GM12878 (cell line): ENCODE results near the gene TNFSF15. TPM values are rescaled to one million over a fixed set of nuclear protein-coding genes. Genes with fewer than 3 reads are reported as not detected.

ENCODE experiments used
- ATAC-seq: fragments of 200-7000 bp; cut with Tn5 transposase; 3 replicates; pipeline ENCODE4 v1.9.1; 2020; ENCODE audit warnings: mild to moderate bottlenecking, moderate library complexity
- BruUV-seq: library from RNA; stranded (reverse); fragments of 400-500 nt; replicated peaks from 2 replicates; lab custom pipeline; 2021; lab: Mats Ljungman, UMichigan
- CTCF ChIA-PET: fragments of 300-600 bp; sonication (Branson Sonifier 250); formaldehyde crosslinking; extraction: SDS; loops from one replicate; lab custom pipeline; 2021; ENCODE audit warnings: inconsistent platforms; lab: Yijun Ruan, JAX
- POLR2A ChIA-PET: fragments of 350-600 bp; formaldehyde crosslinking; extraction: SDS; loops from one replicate; lab custom pipeline; 2021; ENCODE audit warnings: inconsistent platforms; lab: Charles Lee
- RAD21 ChIA-PET: fragments of 300-600 bp; sonication (Branson Sonifier 250); formaldehyde crosslinking; loops from one replicate; lab custom pipeline; 2023; ENCODE audit warnings: antibody characterized with exemption; ENCODE audit not compliant: unreplicated experiment; lab: Charles Lee
- SMC1A ChIA-PET: fragments of 300-600 bp; sonication (Branson Sonifier 250); formaldehyde crosslinking; loops from one replicate; lab custom pipeline; 2023; ENCODE audit not compliant: unreplicated experiment, uncharacterized antibody; lab: Charles Lee
- DNase-seq: peaks from one replicate; pipeline ENCODE4 v3.0.0-alpha.2; 2011; ENCODE audit warnings: low read depth, low spot score
- FAIRE-seq: peaks from 3 replicates; lab custom pipeline; 2011; peaks lifted over from hg19 to GRCh38; lab: Jason Lieb, UNC
- H2AFZ ChIP-seq: 2 replicates; pipeline ENCODE4 v1.6.0; 2011; ENCODE audit warnings: low read depth, low read length, control low read depth; ENCODE audit not compliant: control insufficient read depth
- H3K27ac ChIP-seq: 2 replicates; pipeline ENCODE4 v1.5.1; 2011; ENCODE audit warnings: control low read depth; ENCODE audit not compliant: control insufficient read depth, insufficient read depth
- H3K27me3 ChIP-seq, 2 experiments: replicated peaks in 1 of 2; 2 replicates each; pipeline versions ENCODE4 v1.6.0 to v1.6.1; 2011; ENCODE audit warnings: low read length in 1 of 2; ENCODE audit not compliant: control insufficient read depth in 2 of 2, insufficient read depth in 2 of 2
- H3K36me3 ChIP-seq, 2 experiments: 2 replicates each; pipeline ENCODE4 v1.5.1; 2011; ENCODE audit warnings: low read length in 1 of 2; ENCODE audit not compliant: control insufficient read depth in 2 of 2, insufficient read depth in 2 of 2
- H3K4me1 ChIP-seq: 2 replicates; pipeline ENCODE4 v1.6.1; 2011; ENCODE audit warnings: mild to moderate bottlenecking, low read length, moderate library complexity, mixed read lengths; ENCODE audit not compliant: control insufficient read depth, insufficient read depth
- H3K4me2 ChIP-seq: 2 replicates; pipeline ENCODE4 v1.6.0; 2011; ENCODE audit warnings: control low read depth; ENCODE audit not compliant: control insufficient read depth, insufficient read depth
- H3K4me3 ChIP-seq: fragments of 200-600 bp; sonication (generic); 2 replicates; pipeline ENCODE4 v1.5.1; 2016
- H3K79me2 ChIP-seq: 2 replicates; pipeline ENCODE4 v1.6.0; 2011; ENCODE audit warnings: low read length; ENCODE audit not compliant: control insufficient read depth, insufficient read depth
- H3K9ac ChIP-seq: 2 replicates; pipeline ENCODE4 v1.8.0; 2011; ENCODE audit warnings: low read length, control low read depth, mixed read lengths; ENCODE audit not compliant: control insufficient read depth, insufficient read depth
- H3K9me3 ChIP-seq: replicated peaks from 3 replicates; pipeline ENCODE4 v1.5.1; 2011; ENCODE audit warnings: mild to moderate bottlenecking, low read length; ENCODE audit not compliant: control insufficient read depth, insufficient read depth
- H4K20me1 ChIP-seq: 2 replicates; pipeline ENCODE4 v1.6.0; 2011; ENCODE audit not compliant: control insufficient read depth, insufficient read depth
- ATF7 ChIP-seq: fragments of 450-650 bp; IDR thresholded peaks from 2 replicates; pipeline ENCODE4 v1.6.1; 2016; ENCODE audit warnings: low read depth, mild to moderate bottlenecking
- BCL3 ChIP-seq: IDR thresholded peaks from 2 replicates; pipeline ENCODE4 v1.6.1; 2011; ENCODE audit warnings: borderline replicate concordance, low read depth, mild to moderate bottlenecking, moderate library complexity, low read length; ENCODE audit not compliant: insufficient read depth, poor library complexity, severe bottlenecking
- CBX5 ChIP-seq: sonication (generic); IDR thresholded peaks from 2 replicates; pipeline ENCODE4 v1.6.1; 2016; ENCODE audit warnings: low read depth, moderate library complexity, mild to moderate bottlenecking, inconsistent platforms
- CHD1 ChIP-seq: IDR thresholded peaks from 2 replicates; pipeline ENCODE4 v1.6.1; 2012; ENCODE audit warnings: low read depth, low read length, improper control_type of control experiment
- DPF2 ChIP-seq: fragments of 450-650 bp; IDR thresholded peaks from 2 replicates; pipeline ENCODE4 v1.6.1; 2017; ENCODE audit warnings: mild to moderate bottlenecking
- EZH2 ChIP-seq: IDR thresholded peaks from 2 replicates; pipeline ENCODE4 v1.6.1; 2012; ENCODE audit warnings: low read depth, mild to moderate bottlenecking, control low read depth, inconsistent platforms, low read length, borderline replicate concordance; ENCODE audit not compliant: control insufficient read depth
- GABPA ChIP-seq: IDR thresholded peaks from 2 replicates; pipeline ENCODE4 v1.6.1; 2014; ENCODE audit warnings: antibody characterized with exemption, low read depth, mild to moderate bottlenecking, inconsistent platforms
- KAT2A ChIP-seq: conservative IDR thresholded peaks from 2 replicates; pipeline ENCODE4 v1.6.1; 2011; ENCODE audit warnings: low read depth, low read length; ENCODE audit not compliant: control insufficient read depth
- KDM1A ChIP-seq: fragments of 200-600 bp; sonication (generic); IDR thresholded peaks from 2 replicates; pipeline ENCODE4 v1.6.1; 2016; ENCODE audit warnings: borderline replicate concordance
- MXI1 ChIP-seq: fragments of 150-350 bp; IDR thresholded peaks from 2 replicates; pipeline ENCODE4 v1.6.1; 2011; ENCODE audit warnings: low read depth, mild to moderate bottlenecking, inconsistent platforms, low read length, improper control_type of control experiment
- MYB ChIP-seq: fragments of 150-350 bp; IDR thresholded peaks from 2 replicates; pipeline ENCODE4 v1.6.1; 2014; ENCODE audit warnings: mild to moderate bottlenecking, low read depth, low read length, borderline replicate concordance
- NBN ChIP-seq: fragments of 450-650 bp; IDR thresholded peaks from 2 replicates; pipeline ENCODE4 v1.6.1; 2016
- NKRF ChIP-seq: fragments of 450-650 bp; conservative IDR thresholded peaks from 2 replicates; pipeline ENCODE4 v1.6.1; 2017; ENCODE audit warnings: mild to moderate bottlenecking, moderate library complexity
- PAX8 ChIP-seq: fragments of 450-650 bp; IDR thresholded peaks from 2 replicates; pipeline ENCODE4 v1.6.1; 2017; ENCODE audit warnings: mild to moderate bottlenecking, moderate library complexity
- PML ChIP-seq: IDR thresholded peaks from 2 replicates; pipeline ENCODE4 v1.6.1; 2012; ENCODE audit warnings: low read length, inconsistent platforms
- RFX5 ChIP-seq: IDR thresholded peaks from 2 replicates; pipeline ENCODE4 v1.6.1; 2011; ENCODE audit warnings: low read depth, low read length, improper control_type of control experiment
- WGBS: methylation state at CpG from one replicate; pipeline ENCODE4 v1.1.6; 2016; ENCODE audit warnings: low lambda C conversion rate; ENCODE audit not compliant: insufficient replicate concordance, insufficient coverage; ENCODE audit errors: missing lambda C conversion rate; 5-methylcytosine and 5-hydroxymethylcytosine counted together
- in situ Hi-C: fragments of 300-500 bp; cut with MboI; formaldehyde crosslinking; loops from 9 replicates; pipeline ENCODE4 v1.14.3; 2018; ENCODE audit warnings: mixed read lengths
- intact Hi-C: fragments of 100-400 bp; cut with micrococcal nuclease; formaldehyde crosslinking; loops from one replicate; pipeline ENCODE4 v1.14.2; 2022; ENCODE audit not compliant: unreplicated experiment
- polyA plus RNA-seq, 11 experiments: library from polyadenylated mRNA; depleted of rRNA in 4 of 11; unstranded in 6 of 11; stranded (reverse) in 5 of 11; fragments of >200 nt; fragmentation: Nextera tagmentation in 4 of 11; fragmentation: Illumina TruSeq in 1 of 11; extraction: Ambion mirVana in 4 of 11; extraction: Trizol in 1 of 11; gene quantifications; 1 replicate in 1 of 11; 2 replicates in 10 of 11; pipeline versions ENCODE4 v1.2.1 to v1.2.3, GENCODE V29; 2011 to 2016; ENCODE audit warnings: inconsistent platforms in 2 of 11, missing spikeins in 2 of 11, low read depth in 1 of 11
- total RNA-seq, 4 experiments: library from RNA; depleted of rRNA in 3 of 4; stranded (reverse); fragments of >200 nt in 3 of 4; fragmentation: Illumina TruSeq in 1 of 4; extraction: Trizol in 1 of 4; gene quantifications; 2 replicates each; pipeline versions ENCODE4 v1.2.1 to v1.2.3, GENCODE V29; 2013 to 2021

The TNFSF15 gene
- total and polyA plus RNA-seq, 10 of the 15 experiments (the other 5 are each of a cell fraction or from before 2014, with no cell fraction given) = 0.03 TPM; not detected in 9

- Histone ChIP-seq H3K4me1 (no peaks in the 10 kb centered on the region), H4K20me1 (no peaks in the 10 kb centered on the region), H3K36me3 (no peaks in the 10 kb centered on the region), H3K27ac (no peak overlapping the region), H3K4me3 (no peak overlapping the region), H3K9ac (no peak overlapping the region), H2AFZ (no peak overlapping the region), H3K9me3 (no peaks in the 10 kb centered on the region), H3K4me2 (no peak overlapping the region), H3K27me3 (no peaks in the 10 kb centered on the region), H3K79me2 (no peaks in the 10 kb centered on the region)
- CTCF ChIA-PET = interaction anchor here (0.6 to 2.2 kb wide), 5 partner anchors 11 to 271 kb away, joined by 3 to 15 read pairs (median 4); no protein-coding TSS in a partner anchor
- TF ChIP-seq NKRF (no peak), RFX5 (no peak), NBN (no peak), MXI1 (no peak), CBX5 (no peak), ATF7 (no peak), MYB (no peak), KAT2A (no peak), DPF2 (no peak), GABPA (no peak), PAX8 (no peak), BCL3 (no peak), KDM1A (no peak), PML (no peak), CHD1 (no peak), EZH2 (no peak)
- 78% methylated on average over 3 of the region's 3 CpGs for WGBS
- RAD21 ChIA-PET = interaction anchor here (1.3 kb wide), 1 partner anchor 164 kb away, joined by 4 read pairs; no protein-coding TSS in a partner anchor
- no peak for ATAC-seq
- no peak for DNase-seq
- FAIRE-seq = no peak
- no TSS peak for BruUV-seq
- SMC1A ChIA-PET = interaction anchor here (0.7 to 1.7 kb wide), 4 partner anchors 12 to 271 kb away, joined by 3 to 6 read pairs (median 4); no protein-coding TSS in a partner anchor
- POLR2A ChIA-PET = interaction anchor here (0.7 kb wide), 1 partner anchor 200 kb away, joined by 6 read pairs; no protein-coding TSS in a partner anchor
- intact Hi-C loops (no loop called here), in situ Hi-C loops (no loop called here)
These were observed 62.4 kb downstream of the TNFSF15 start for GRCh38 chr9:114743446-114743845.
